GM04504 (cell line): ENCODE results near the gene PNPLA5.

Source experiments
- DNase-seq: peaks from one replicate; pipeline ENCODE4 v3.0.0-alpha.2; 2012; ENCODE audit warnings: low read depth

The PNPLA5 gene

GRCh38 chr22:43854786-43855271 lies 37.0 kb downstream of the PNPLA5 start:
- DNase-seq: no peak

GRCh38 chr22:43854121-43854785 lies 37.6 kb downstream of the PNPLA5 start:
- DNase-seq: no peak

GRCh38 chr22:43853328-43853931 lies 38.4 kb downstream of the PNPLA5 start:
- no peak for DNase-seq

GRCh38 chr22:43852573-43853327 lies 39.1 kb downstream of the PNPLA5 start:
- DNase-seq: no peak

GRCh38 chr22:43851979-43852307 lies 39.9 kb downstream of the PNPLA5 start:
- DNase-seq: no peak

- DNase-seq: no peak
Measured at GRCh38 chr22:43851058-43851978, 40.5 kb downstream of the PNPLA5 start.

GRCh38 chr22:43850529-43850928 lies 41.3 kb downstream of the PNPLA5 start:
- no peak for DNase-seq

- DNase-seq: no peak
Measured at GRCh38 chr22:43849731-43850130, 42.1 kb downstream of the PNPLA5 start.

- DNase-seq: peak; percentile 11
Measured at GRCh38 chr22:43848366-43849171, 43.2 kb downstream of the PNPLA5 start.

- no peak for DNase-seq
Measured at GRCh38 chr22:43847376-43848289, 44.2 kb downstream of the PNPLA5 start.

GRCh38 chr22:43846966-43847365 lies 44.8 kb downstream of the PNPLA5 start:
- no peak for DNase-seq

- no peak for DNase-seq
Measured at GRCh38 chr22:43845981-43846380, 45.8 kb downstream of the PNPLA5 start.

GRCh38 chr22:43844560-43845545 lies 47.0 kb downstream of the PNPLA5 start:
- no peak for DNase-seq

GRCh38 chr22:43843783-43844530 lies 47.9 kb downstream of the PNPLA5 start:
- DNase-seq: no peak

- no peak for DNase-seq
Measured at GRCh38 chr22:43841742-43842141, 50.1 kb downstream of the PNPLA5 start.

GRCh38 chr22:43840851-43841250 lies 51.0 kb downstream of the PNPLA5 start:
- DNase-seq: no peak

GRCh38 chr22:43840431-43840830 lies 51.4 kb downstream of the PNPLA5 start:
- DNase-seq: no peak

- DNase-seq: no peak
Measured at GRCh38 chr22:43839781-43840180, 52.0 kb downstream of the PNPLA5 start.
